GM19240 (cell line): ENCODE results near the gene TRIM69.

Experiments used
- DNase-seq: peaks from one replicate; pipeline ENCODE4 v3.0.0; 2011; ENCODE audit warnings: low spot score; ENCODE audit not compliant: insufficient read length

Gene TRIM69

GRCh38 chr15:44802336-44802735 is 66.0 kb downstream of the TRIM69 start:
- DNase-seq = no peak

GRCh38 chr15:44804298-44805046 is 68.1 kb downstream of the TRIM69 start:
- peak; percentile 3 for DNase-seq

DNA sequence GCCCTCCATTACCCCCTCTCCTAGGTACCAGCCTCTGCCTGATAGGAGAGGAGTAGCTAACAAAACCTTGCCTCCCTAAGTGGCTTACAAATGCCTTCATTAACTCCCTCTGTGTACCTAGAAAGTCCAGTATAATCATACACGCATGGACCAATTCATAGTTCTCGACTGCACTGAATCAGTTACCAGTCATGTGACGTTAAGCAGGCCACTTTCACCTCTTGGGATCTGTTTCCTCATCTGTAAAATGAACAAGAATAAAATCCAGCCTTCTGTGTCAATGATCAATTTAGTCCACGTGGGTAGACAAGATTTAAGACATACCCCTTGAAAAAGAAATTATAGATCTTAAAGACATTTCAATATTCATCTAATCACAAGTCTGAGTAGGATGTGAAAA is 72.2 kb downstream of the TRIM69 start:
- no peak for DNase-seq

- DNase-seq = no peak
Observed at GRCh38 chr15:44810237-44810636, 73.9 kb downstream of the TRIM69 start.

DNA sequence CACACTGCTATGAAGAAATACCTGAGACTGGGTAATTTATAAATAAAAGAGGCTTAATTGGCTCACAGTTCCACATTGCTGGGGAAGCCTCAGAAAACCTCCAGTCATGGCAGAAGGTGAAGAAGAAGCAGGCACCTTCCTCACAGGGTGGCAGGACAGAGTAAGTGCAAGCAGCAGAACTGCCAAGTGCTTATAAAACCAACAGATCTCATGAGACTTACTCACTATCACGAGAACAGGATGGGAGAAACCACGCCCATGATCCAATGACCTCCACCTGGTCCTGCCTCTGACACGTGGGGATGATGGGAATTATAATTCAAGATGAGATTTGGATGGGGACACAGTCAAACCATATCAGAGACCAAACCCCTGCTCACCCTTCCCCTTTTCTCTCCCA is 75.0 kb downstream of the TRIM69 start:
- DNase-seq = no peak

GRCh38 chr15:44812029-44812517 is 75.7 kb downstream of the TRIM69 start:
- DNase-seq = no peak

GRCh38 chr15:44813231-44813630 is 76.9 kb downstream of the TRIM69 start:
- DNase-seq = no peak
